DOHH2 (cell line): Measurements from ENCODE around the gene ESYT2.

ENCODE experiments used
- H3F3A ChIP-seq: fragments of 200-600 bp; sonication (generic), shearing (Covaris generic); 2 replicates; pipeline ENCODE4 v1.6.0; 2016; ENCODE audit warnings: antibody characterized with exemption, mild to moderate bottlenecking; ENCODE audit not compliant: control insufficient read depth, insufficient read depth
- H3K27ac ChIP-seq: fragments of 200-600 bp; sonication (generic); 2 replicates; pipeline ENCODE4 v1.5.1; 2014; ENCODE audit warnings: low read depth, mild to moderate bottlenecking, low read length, moderate library complexity
- H3K27me3 ChIP-seq: fragments of 200-600 bp; sonication (generic); 2 replicates; pipeline ENCODE4 v1.6.1; 2014; ENCODE audit warnings: mild to moderate bottlenecking, low read length, mixed read lengths; ENCODE audit not compliant: control insufficient read depth
- H3K36me3 ChIP-seq: fragments of 200-600 bp; sonication (generic); 2 replicates; pipeline ENCODE4 v1.6.1; 2014; ENCODE audit warnings: mild to moderate bottlenecking, low read length, moderate library complexity, mixed read lengths; ENCODE audit not compliant: control insufficient read depth
- H3K4me1 ChIP-seq: fragments of 200-600 bp; sonication (generic); 2 replicates; pipeline ENCODE4 v1.6.1; 2014; ENCODE audit warnings: mild to moderate bottlenecking, low read length, mixed read lengths; ENCODE audit not compliant: control insufficient read depth
- H3K4me2 ChIP-seq: fragments of 200-600 bp; sonication (generic); 2 replicates; pipeline ENCODE4 v1.6.0; 2014; ENCODE audit warnings: mild to moderate bottlenecking, low read length, moderate library complexity
- H3K4me3 ChIP-seq: fragments of 200-600 bp; sonication (generic); 2 replicates; pipeline ENCODE4 v1.5.1; 2014; ENCODE audit warnings: mild to moderate bottlenecking, low read length, mixed read lengths
- H3K79me2 ChIP-seq: fragments of 200-600 bp; sonication (generic); 2 replicates; pipeline ENCODE4 v1.6.1; 2014; ENCODE audit warnings: mild to moderate bottlenecking, low read length, mixed read lengths; ENCODE audit not compliant: control insufficient read depth
- H3K9me2 ChIP-seq: fragments of 200-600 bp; sonication (generic); replicated peaks from 2 replicates; pipeline ENCODE4 v1.6.1; 2014; ENCODE audit warnings: mild to moderate bottlenecking, low read length, mixed read lengths; ENCODE audit not compliant: control insufficient read depth
- H3K9me3 ChIP-seq: fragments of 200-600 bp; sonication (generic); 2 replicates; pipeline ENCODE4 v1.6.1; 2014; ENCODE audit warnings: antibody characterized with exemption, low read length, mixed read lengths; ENCODE audit not compliant: control insufficient read depth, insufficient read depth
- H4K20me1 ChIP-seq: fragments of 200-600 bp; sonication (generic); 2 replicates; pipeline ENCODE4 v1.6.0; 2014; ENCODE audit warnings: low read depth, mild to moderate bottlenecking, antibody characterized with exemption, low read length, moderate library complexity; ENCODE audit not compliant: control insufficient read depth, insufficient read depth
- CTCF ChIP-seq: fragments of 200-600 bp; sonication (generic); IDR thresholded peaks from one replicate; pipeline ENCODE4 v1.5.1; 2014; ENCODE audit warnings: antibody characterized with exemption, mild to moderate bottlenecking, low read depth, low read length; ENCODE audit not compliant: poor library complexity, severe bottlenecking
- EZH2phosphoT487 ChIP-seq: fragments of 200-600 bp; sonication (generic); IDR thresholded peaks from 2 replicates; pipeline ENCODE4 v1.6.1; 2017; ENCODE audit warnings: borderline replicate concordance, mild to moderate bottlenecking, antibody characterized with exemption, low read length, moderate library complexity, mixed read lengths

ESYT2 gene

DNA sequence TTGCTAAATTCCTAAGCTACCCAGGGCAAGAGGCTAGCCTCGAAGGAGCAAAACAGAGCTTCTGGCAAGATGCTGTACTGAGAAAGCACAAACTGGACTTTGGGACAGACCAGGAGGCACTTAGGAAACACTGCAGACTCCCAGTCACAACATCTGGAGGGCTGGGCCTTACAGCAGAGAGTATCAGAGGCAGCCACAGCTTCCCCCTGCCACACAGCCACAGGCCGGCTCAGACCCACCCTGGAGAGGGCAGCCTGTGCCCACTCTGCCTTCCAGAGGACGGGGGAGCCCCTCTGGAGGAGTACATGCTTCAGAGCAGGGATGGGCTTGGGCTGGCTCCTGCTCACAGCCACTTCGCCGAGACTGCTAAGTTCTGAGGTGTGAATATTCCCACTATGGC is 17.4 kb downstream of the ESYT2 start:
- Histone ChIP-seq H3K4me3 (no peak overlapping the region), H3K27me3 (no peaks in the 10 kb centered on the region), H3K79me2 (peaks cover 81% of the 10 kb centered on the region), H3K27ac (no peak overlapping the region), H3K36me3 (peaks cover 12% of the 10 kb centered on the region), H4K20me1 (peaks cover 2% of the 10 kb centered on the region; the same call in 1 of the 2 replicates), H3F3A (no peaks in the 10 kb centered on the region; the same call in 1 of the 2 replicates), H3K4me2 (no peak overlapping the region), H3K9me2 (no peaks in the 10 kb centered on the region), H3K4me1 (peaks cover 26% of the 10 kb centered on the region), H3K9me3 (no peaks in the 10 kb centered on the region)
- no peak for TF ChIP-seq CTCF
- TF ChIP-seq EZH2phosphoT487 = no peak

- H3F3A ChIP-seq = no peaks in the 10 kb centered on the region; the same call in 1 of the 2 replicates
- H3K9me2 ChIP-seq = no peaks in the 10 kb centered on the region
- H3K36me3 ChIP-seq = peaks cover 13% of the 10 kb centered on the region
- peaks cover 78% of the 10 kb centered on the region for H3K79me2 ChIP-seq
- H4K20me1 ChIP-seq = peaks cover 2% of the 10 kb centered on the region; the same call in 1 of the 2 replicates
- H3K27me3 ChIP-seq = no peaks in the 10 kb centered on the region
- peaks cover 26% of the 10 kb centered on the region for H3K4me1 ChIP-seq
- no peaks in the 10 kb centered on the region for H3K9me3 ChIP-seq
- no peak overlapping the region for H3K4me3 ChIP-seq
- H3K4me2 ChIP-seq = no peak overlapping the region
- H3K27ac ChIP-seq = no peak overlapping the region
- TF ChIP-seq CTCF (no peak), EZH2phosphoT487 (no peak)
Observed at GRCh38 chr7:158811461-158811860, 17.8 kb downstream of the ESYT2 start.

DNA sequence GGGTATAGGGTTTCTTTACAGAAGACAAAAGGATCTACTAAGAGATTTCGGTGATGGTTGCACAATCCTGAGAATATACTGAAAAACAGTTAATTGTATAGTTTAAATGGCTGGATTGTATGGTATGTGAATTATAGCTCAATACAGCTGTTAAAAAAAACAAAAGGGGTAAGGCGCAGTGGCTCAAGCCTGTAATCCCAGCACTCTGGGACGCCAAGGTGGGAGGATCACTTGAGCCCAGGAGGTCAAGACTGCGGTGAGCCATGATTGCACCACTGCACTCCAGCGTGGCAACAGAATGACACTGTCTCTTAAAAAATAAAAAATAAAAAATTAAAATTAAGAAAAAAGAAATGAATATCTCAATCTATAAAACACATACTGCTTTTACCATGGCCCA is 18.5 kb downstream of the ESYT2 start:
- Histone ChIP-seq H3K4me3 (no peak overlapping the region), H3F3A (no peaks in the 10 kb centered on the region; the same call in 1 of the 2 replicates), H3K4me1 (peaks cover 26% of the 10 kb centered on the region), H3K9me2 (no peaks in the 10 kb centered on the region), H3K27me3 (no peaks in the 10 kb centered on the region), H3K4me2 (no peak overlapping the region), H3K9me3 (no peaks in the 10 kb centered on the region), H3K79me2 (peaks cover 78% of the 10 kb centered on the region), H4K20me1 (peaks cover 2% of the 10 kb centered on the region; the same call in 1 of the 2 replicates), H3K36me3 (peaks cover 19% of the 10 kb centered on the region), H3K27ac (no peak overlapping the region)
- TF ChIP-seq EZH2phosphoT487 (no peak), CTCF (no peak)
